GM20431 (cell line): ENCODE results near the gene MARF1.
"Not testable (repeated sequence)": the region's sequence is repeated elsewhere in the genome, so short reads cannot be mapped to it uniquely, and the experiment has no call there.

ENCODE experiments used
- in situ Hi-C: fragments of 300-500 bp; cut with MseI, MboI; formaldehyde crosslinking; loops from one replicate; pipeline ENCODE4 v1.15.0; 2020; ENCODE audit warnings: low sequenced_read_pairs; ENCODE audit not compliant: unreplicated experiment

MARF1 gene, protein sequence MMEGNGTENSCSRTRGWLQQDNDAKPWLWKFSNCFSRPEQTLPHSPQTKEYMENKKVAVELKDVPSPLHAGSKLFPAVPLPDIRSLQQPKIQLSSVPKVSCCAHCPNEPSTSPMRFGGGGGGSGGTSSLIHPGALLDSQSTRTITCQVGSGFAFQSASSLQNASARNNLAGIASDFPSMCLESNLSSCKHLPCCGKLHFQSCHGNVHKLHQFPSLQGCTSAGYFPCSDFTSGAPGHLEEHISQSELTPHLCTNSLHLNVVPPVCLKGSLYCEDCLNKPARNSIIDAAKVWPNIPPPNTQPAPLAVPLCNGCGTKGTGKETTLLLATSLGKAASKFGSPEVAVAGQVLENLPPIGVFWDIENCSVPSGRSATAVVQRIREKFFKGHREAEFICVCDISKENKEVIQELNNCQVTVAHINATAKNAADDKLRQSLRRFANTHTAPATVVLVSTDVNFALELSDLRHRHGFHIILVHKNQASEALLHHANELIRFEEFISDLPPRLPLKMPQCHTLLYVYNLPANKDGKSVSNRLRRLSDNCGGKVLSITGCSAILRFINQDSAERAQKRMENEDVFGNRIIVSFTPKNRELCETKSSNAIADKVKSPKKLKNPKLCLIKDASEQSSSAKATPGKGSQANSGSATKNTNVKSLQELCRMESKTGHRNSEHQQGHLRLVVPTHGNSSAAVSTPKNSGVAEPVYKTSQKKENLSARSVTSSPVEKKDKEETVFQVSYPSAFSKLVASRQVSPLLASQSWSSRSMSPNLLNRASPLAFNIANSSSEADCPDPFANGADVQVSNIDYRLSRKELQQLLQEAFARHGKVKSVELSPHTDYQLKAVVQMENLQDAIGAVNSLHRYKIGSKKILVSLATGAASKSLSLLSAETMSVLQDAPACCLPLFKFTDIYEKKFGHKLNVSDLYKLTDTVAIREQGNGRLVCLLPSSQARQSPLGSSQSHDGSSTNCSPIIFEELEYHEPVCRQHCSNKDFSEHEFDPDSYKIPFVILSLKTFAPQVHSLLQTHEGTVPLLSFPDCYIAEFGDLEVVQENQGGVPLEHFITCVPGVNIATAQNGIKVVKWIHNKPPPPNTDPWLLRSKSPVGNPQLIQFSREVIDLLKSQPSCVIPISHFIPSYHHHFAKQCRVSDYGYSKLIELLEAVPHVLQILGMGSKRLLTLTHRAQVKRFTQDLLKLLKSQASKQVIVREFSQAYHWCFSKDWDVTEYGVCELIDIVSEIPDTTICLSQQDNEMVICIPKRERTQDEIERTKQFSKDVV (N-terminal part only)

GRCh38 chr16:15643048-15643945, at the start of gene MARF1:
Gene MARF1, minus strand, starts transcription at chr16:15643154. Its CDS starts 3,921 bp downstream, at chr16:15639233.
- in situ Hi-C loops = no loop called here

DNA sequence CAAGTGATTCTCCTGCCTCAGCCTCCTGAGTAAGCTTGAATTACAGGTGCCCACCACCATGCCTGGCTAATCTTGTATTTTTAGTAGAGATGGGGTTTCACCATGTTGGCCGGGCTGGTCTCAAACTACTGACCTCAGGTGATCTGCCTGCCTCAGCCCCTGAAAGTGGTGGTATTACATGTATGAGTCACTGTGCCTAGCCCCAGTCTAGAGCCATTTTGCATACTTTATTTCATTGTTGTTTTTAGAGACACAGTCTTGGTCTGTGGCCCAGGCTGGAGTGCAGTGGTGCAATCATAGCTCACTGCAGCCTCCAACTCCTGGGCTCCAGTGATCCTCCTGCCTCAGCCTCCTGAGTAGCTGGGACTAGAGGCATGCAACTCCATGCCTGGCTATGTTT, 49.6 kb upstream of the MARF1 start:
- in situ Hi-C loops = not testable (repeated sequence)

GRCh38 chr16:15691046-15691445, 48.1 kb upstream of the MARF1 start:
- in situ Hi-C loops = no loop called here

GRCh38 chr16:15690296-15690695, 47.3 kb upstream of the MARF1 start:
- in situ Hi-C loops = no loop called here

GRCh38 chr16:15689290-15689689, 46.3 kb upstream of the MARF1 start:
- in situ Hi-C loops = no loop called here

DNA sequence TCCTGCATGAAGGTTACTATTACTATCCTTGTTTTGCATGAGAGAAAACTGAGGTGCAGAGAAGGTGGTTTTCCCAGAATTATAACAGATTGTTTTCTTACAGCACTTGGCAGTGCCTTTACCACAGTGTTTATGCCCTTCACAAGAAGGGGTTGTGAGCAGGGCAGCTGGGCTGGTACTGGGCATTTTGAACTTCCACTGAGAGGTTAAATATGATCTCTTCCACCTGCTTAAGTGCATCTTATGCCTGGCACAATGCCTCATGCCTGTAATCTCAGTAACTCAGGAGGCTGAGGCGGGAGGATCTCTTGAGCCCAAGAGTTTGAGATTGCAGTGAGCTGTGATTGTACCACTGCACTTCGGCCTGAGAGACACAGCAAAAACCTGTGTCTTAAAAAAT, 43.3 kb upstream of the MARF1 start:
- in situ Hi-C loops = no loop called here

GRCh38 chr16:15682105-15682570, 39.2 kb upstream of the MARF1 start:
- in situ Hi-C loops = no loop called here

- in situ Hi-C loops = no loop called here
These were observed 34.5 kb upstream of the MARF1 start for GRCh38 chr16:15677447-15677846.

DNA sequence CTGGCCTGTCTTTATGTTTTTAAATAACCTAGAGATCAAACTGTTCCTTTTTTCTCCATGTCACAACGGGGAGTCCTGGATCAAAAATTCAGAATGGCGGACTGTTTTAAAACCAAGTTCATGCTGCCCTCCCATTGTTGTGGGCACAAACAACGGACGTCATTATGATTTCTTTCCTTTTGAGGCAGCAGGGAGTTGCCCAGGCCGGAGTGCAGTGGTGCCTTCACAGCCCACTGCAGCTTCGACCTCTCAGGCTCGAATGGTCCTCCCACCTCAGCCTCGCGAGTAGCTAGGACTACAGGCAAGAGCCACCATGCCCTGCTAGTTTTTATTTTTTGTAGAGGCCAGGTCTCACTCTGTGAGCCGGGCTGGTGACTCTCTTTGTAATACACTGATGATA, 33.6 kb upstream of the MARF1 start:
- in situ Hi-C loops = no loop called here

DNA sequence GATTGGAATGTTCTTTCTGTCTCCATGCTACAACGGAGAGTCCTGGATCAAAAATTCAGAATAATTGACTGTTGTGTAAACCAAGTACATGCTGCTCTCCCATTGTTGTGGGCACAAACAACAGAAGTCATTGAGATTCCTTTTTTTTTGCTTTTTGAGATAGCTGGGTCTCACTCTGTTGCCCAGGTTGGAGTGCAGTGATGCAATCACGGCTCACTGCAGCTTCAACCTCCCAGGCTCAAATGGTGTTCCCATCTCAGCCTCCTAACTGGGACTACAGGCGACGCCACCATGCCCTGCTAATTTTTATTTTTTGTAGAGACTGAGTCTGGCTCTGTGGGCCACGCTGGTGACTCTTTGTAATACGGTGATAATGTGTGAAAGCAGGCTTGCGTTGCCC, 31.6 kb upstream of the MARF1 start:
- in situ Hi-C loops = no loop called here

GRCh38 chr16:15672514-15673167, 29.7 kb upstream of the MARF1 start:
- in situ Hi-C loops = no loop called here

DNA sequence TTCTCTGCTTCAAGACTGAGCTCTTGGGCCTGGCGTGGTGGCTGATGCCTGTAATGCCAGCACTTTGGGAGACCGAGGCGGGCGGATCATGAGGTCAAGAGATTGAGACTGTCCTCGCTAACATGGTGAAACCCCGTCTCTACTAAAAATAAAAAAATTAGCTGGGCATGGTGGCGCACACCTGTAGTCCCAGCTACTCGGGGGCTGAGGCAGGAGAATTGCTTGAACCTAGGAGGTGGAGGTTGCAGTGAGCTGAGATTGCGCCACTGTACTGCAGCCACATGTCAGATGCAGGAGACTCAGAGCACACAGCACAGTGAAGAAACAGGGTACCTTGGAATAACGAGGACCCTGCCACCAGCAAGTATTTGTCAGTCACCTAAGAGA, 29.2 kb upstream of the MARF1 start:
- in situ Hi-C loops = not testable (repeated sequence)

GRCh38 chr16:15671530-15672117, 28.7 kb upstream of the MARF1 start:
- in situ Hi-C loops = no loop called here

DNA sequence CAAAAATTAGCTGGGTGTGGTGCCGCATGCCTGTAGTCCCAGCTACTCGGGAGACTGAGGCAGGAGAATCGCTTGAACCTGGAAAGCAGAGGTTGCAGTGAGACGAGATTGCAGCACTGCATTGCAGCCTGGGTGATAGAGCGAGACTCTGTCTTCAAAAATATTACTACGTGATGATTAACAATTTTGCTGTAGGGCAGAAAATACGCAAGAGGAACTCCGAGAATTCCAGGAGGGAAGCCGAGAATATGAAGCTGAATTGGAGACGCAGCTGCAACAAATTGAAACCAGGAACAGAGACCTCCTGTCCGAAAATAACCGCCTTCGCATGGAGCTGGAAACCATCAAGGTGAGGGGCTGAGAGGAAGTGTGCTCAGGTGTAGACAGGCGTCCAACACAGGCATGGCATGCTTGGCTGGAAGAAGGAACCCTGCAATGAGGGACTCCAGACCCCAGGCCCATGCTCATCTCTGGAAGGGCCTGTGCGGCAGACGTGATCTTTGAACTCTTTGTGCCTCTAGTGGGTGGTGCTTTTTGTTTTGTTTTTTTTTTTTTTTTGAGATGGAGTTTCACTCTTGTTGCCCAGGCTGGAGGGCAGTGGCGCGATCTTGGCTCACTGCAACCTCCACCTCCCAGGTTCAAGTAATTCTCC, 24.3 kb upstream of the MARF1 start:
- in situ Hi-C loops = no loop called here

DNA sequence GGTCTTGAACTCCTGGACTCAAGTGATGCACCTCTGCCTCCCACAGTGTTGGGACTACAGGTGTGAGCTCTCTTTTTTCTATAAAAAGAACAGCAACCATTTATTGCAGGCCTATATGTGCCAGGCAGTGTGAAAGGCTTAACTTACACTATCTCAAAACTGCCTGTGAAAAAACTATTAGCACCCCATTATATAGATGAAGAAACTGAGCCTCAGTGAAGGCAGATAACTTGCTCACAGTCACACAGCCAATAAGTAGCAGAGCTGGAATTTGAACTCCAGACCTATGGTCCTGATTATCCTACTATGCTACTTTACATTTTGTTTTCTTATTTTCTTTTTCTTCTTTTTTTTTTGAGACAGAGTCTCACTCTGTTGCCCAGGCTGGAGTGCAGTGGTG, 22.2 kb upstream of the MARF1 start:
- in situ Hi-C loops = no loop called here

DNA sequence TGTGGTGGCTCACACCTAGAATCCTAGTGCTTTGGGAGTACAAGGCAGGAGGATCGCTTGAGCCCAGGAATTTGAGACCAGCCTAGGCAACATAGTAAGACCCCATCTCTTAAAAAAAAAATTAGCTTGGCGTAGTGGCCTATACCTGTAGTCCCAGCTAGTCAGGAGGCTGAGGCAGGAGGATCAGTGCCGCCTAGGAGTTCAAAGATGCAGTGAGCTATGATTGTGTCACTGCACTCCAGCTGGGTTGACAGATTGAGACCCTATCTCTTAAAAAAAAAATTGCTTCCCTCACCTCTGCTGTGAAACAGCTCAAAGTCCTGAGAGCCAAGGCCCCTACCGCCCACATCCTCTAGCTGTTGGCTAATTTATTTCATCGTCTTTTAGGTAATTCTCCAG, 17.2 kb upstream of the MARF1 start:
- in situ Hi-C loops = no loop called here

GRCh38 chr16:15658556-15658955, 15.6 kb upstream of the MARF1 start:
- in situ Hi-C loops = no loop called here

GRCh38 chr16:15658149-15658548, 15.2 kb upstream of the MARF1 start:
- in situ Hi-C loops = no loop called here
